Stromal cell of bone marrow (primary cell): ENCODE data around the gene CIROP.

Source experiments
- DNase-seq: peaks from one replicate; pipeline ENCODE4 v3.0.0-alpha.2; 2012; ENCODE audit warnings: low read depth

Gene CIROP

DNA sequence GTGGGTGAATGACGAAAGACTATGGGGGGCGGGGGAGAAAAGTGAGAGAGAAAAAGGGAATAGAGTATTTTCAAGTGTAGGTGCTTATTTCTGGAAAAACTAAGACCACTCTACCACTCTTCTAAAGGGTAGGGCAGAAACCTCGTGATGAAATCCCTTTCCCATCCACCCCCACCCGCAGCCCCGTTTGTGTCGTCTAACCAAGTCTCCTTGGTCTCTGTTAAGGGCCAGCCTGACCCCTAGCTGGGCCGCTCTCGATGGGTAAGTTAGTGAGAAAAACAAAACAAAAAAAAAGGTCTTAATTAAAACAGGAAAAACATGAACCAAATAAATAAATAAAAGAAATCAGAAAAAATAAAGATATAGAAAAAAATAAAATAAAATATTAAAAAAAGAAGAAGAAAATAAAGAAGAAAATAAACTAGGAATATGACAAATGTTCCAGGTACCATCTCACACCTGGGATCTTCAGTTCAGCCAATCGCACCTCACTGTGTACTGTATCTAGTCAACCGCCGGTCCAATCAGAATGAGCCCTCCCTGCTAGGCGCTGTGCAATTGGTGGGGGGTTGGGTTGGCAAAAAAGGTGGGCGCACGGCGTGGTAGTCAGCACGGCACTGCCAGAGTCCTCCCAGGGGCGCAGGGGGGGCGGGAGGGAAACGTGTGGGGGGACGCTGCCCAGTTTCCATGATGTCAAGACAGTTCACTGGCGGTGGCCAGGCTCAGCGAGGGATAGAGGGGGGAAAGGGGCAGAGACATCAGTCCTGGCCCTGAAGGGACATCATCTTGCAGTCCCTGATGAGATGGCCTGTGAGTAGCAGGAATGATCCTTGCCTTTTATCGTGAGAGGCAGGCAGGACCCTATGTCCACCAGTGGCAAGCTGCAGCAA lies 37.7 kb downstream of the CIROP start:
- no peak for DNase-seq

DNA sequence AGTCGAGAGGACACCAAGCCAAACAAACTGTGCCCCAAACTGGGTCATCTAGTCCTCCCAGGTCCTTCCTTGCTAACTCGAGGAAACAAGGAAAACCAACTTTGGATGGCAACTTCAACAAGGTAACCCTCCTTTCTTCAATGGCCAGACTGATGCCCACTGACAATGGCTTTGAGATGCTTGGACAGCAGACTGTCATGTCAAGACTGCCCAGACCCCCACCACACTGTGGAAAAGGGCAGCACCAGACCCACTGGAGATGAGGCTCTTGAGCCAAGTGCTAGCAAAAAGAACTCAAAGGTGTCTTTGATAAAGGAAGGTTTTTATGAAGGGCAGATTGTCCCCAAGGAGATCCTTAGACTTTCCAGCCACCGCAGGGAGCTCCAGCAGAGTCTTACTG lies 38.4 kb downstream of the CIROP start:
- DNase-seq = no peak

DNA sequence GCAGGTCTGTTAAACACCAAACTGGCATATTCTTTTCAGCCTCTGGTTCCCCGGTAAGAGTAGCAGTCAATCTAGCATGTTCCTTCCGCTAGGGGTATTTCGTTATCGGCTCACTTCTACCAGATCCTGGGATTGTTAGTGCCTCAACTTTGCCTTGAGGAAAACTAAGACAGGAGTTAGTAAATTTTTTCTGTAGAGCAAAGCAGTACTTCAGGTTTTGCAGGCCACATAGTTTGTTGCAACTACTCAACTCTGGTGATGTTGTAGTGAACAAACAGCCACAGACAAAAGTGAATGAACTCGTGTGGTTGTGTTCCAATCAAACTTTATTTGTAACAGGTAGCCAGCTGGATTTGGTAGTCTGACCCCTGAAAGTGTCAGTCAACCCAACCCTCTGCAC lies 41.2 kb downstream of the CIROP start:
- DNase-seq = no peak

DNA sequence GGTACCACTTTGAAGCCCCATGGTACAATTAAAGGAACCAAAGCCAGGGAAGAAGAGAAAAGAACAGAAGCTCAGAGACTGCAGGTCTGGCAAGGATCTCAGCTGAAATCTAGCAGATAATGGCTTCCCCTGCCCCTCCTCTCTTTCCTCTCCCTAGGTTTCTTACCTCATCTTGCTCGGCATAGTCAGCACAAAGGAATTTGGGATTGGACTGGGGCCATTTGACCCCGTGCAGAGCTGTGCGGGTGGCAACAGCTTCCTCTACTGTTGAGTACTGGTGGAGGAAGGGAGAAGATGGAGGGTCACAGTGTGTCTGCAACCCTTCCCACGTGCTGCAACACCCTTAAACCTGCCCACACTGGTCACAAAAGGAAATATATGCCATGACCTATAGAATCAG lies 42.8 kb downstream of the CIROP start:
- DNase-seq = peak; percentile 67

DNA sequence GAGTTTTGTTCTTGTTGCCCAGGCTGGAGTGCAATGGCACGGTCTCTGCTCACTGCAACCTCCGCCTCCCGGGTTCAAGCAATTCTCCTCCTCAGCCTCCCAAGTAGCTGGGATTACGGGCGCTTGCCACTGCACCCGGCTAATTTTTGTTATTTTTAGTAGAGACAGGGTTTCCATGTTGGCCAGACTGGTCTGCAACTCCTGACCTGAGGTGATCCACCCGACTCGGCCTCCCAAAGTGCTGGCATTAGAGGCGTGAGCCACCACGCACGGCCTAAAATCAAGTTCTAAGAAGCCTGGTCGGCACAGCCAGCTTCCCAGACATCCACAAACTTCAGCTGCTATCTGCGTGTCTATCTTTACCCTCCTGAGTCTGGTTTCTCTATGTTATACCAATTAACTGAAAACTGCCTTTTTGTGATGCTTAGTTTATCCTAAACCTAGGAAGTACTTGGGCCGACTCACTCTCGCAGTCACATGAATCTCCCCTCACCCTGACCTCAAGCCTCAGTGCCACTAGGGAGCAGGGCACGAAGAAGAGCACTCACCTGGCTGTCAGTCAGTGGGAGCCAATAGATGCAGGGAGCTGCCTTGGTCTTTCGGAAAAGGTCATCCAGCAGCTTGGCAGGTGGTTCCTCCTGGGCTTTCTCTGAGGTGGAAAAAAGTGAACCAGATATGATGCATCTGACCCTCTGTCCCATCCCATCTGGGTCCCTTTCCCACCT lies 44.1 kb downstream of the CIROP start:
- DNase-seq = no peak

DNA sequence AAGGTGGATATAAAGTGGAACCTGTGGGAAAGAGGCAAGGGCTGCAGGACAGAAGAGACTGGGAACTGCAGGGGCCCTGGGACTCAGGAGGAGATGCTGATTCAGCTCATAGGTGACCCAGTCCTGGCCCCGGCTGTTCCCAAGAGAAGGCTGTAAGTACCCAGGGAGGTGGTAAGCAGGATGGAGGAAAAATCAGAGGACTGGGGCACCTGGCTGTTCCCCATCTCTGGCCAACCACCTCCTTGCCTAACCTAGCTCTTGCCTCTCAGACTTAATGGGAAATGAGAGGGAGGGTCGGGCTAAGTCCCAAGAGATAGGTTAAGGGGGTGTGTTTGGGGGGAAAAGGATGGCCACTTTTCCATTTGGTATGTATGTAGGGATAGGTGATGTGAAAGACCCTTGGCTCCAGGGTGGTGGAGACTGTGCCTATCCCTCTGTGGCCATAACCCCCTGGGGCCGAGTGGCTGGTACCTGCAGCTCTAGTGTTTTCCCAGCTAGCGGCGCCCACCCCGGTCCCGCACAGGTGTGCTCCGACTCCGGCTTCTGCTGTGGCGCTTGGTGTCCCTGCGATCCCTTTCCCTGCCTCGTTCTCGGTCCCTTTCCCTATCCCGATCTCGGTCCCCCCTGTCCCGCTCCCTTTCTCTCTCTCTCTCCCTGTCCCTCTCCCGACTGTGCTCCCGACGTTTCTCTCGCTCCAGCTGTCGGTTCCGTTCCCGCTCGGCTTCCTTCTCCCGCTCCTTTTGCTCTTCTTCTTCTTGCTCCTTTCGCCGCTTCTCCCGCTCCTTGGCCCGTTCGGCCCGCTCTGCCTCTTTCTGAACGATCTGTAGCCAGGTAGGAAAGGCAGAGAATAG lies 45.9 kb downstream of the CIROP start:
- DNase-seq = no peak

DNA sequence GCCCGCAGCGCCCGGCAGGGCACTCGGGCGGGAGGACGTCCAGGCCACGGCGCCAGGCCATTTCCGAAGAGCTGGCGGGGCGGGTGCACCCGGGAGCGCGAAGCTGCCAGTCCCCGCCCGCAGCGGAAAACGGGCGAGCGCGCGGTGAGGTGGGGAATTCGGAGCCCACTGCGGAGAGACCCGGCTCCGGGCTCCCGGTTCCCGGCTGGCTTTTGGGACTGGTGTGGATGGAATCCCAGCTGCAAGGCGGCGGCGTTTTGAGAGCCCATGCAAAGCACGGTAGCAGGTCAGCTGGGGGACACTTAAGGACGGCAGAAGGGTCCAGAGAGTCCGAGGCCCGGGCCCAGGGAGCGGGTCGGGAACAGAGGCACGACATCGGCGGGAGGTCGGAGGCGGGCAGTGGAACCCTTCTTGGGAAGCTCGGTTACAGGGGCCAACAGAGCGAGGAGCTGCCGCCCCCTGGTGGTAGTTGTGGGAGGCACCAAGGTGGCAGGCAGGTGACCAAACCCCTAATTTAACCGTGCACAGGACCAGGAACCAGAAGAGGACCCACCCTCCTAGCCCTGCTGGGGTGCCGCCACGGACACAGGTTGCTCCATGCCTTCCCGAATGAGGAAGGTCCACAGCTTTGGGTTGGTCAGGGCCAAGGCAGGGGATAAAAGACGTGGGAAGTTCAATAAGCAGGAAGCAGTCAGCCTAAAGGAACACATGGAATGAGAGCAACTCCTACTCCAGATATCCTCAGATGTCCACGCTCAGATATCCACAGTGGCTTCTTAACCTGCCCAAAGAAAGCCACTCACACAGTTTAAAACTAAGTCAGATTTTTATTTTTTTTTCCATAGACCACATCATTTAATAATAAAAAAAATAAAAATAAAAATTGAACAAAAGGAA lies 46.8 kb downstream of the CIROP start:
- DNase-seq = peak; percentile 61

DNA sequence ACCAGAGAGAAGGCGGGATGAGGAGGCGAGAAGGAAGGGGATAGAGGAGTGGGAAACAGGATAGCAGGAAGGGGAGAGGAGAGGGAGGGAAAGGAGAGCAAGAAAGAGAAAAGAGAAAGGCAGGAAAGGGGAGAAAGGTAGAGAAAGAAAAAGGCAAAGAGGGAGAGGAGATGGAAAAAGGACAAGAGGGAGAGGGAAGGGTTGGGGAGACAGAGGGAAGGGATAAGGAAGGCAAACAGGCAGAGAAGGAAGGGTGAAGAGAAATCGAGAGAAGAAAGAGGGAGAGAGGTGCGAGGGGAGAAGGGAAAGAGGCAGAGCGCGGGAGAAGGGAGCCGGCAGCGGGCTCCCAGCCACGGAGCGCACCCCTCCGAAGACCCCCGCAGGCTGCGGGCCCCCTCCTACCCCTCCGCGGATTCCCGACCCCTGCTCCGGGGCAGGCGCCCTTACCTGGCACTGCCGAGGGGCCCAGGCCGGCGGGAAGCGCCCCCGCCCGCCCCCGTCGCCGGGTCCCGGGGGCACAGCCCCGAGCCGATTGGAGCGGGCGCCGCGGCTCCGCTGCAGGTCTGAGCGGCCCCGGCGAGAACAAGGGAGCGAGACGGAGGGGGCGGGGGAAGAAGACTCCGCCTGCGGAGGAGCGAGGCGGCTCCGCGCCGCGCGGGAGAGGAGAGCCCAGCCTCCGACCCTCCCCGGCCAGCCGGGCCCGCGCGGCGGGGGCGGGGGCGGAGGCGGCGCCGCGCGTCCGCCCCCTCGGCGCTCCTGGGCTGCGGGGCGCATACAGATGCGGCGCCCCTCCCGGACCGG lies 47.6 kb downstream of the CIROP start, which contains the start of gene CDH24:
CDH24 (minus strand) TSS at position 565 of the 801 bp plus-strand sequence. CDS start 1,787 bp downstream, outside the sequence.
- peak; percentile 39 for DNase-seq

DNA sequence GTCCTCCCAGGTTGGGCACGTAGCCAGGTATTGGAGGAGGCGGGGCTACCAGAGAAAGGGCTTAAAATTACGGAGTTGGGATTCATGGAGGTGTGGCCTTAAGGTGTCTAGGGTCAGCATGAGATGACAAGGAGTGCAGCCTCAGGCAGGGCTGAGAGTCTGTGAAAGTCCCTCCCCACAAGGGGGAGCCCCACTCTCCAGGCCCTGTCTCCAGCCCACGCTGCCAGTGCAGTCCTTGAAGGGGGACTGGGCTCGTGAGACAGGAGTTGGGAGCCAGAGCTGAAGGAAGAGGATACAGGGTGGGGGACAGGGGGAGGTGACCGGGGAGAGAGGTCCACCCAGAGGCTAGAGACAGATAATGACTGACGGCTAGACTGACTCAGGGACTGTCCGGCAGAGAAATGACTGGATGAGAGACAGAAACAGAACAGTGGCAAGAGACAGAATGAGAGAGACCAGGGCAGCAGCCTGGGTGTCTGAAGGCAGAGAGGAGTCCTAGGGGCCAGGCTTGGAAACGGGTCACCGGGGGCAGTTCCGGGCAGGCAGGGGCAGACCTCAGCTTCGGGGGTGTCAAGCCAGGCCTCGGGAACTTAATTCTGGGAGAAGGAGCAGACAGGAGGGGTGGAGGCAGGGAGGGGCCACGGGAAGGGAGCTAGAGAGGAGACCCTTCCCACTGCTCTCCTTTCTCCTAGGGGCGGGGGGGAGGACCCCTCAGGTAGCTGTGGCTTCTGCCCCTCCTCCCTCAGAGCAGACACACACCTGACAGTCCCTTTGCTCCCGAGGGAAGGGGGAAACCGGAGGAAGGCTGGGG lies 48.4 kb downstream of the CIROP start:
- no peak for DNase-seq

DNA sequence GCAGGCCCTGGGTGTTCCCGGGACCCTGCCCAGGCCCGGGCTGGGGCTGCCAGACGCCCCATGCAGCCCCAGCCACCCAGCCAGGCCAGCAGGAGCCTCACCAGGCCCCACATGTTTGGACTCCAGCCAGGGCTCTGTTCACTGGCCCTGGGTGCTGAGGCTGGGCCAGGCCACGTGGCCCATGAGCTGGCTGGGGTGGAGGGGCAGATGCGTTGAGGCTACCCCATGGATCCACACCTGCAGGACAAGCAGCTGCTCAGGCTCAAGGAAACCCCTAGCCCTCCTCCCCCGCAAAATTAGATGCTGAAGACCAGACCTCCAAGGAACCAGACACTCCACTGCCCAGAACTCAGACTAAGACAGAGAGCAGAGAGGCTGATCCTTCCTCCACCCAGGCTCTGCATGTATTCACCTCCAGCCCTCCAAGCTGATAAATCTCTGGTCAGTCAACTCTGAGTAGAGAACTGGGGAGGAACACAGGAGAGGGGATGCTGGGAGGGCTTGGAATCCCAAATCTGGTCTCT lies 49.1 kb downstream of the CIROP start:
- no peak for DNase-seq

DNA sequence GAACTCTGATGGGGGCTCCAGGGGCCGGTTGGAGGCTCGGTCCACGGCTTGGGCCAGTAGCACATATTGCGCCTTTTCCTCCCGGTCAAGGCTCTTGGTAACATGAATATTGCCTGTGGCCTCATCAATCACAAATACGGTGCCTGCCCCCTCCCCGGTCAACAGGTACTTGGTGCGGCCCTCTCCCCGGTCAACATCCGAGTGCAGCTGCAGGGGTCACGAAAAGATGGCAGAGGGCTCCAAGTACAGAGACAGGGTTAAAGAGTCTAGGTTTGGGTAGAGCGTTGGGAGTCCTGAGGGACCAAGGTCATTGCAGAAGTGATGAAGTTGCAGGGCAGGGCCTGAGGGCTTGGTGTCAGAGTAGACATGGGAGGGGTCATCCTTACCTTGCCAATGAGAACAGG lies 49.6 kb downstream of the CIROP start:
- no peak for DNase-seq

DNA sequence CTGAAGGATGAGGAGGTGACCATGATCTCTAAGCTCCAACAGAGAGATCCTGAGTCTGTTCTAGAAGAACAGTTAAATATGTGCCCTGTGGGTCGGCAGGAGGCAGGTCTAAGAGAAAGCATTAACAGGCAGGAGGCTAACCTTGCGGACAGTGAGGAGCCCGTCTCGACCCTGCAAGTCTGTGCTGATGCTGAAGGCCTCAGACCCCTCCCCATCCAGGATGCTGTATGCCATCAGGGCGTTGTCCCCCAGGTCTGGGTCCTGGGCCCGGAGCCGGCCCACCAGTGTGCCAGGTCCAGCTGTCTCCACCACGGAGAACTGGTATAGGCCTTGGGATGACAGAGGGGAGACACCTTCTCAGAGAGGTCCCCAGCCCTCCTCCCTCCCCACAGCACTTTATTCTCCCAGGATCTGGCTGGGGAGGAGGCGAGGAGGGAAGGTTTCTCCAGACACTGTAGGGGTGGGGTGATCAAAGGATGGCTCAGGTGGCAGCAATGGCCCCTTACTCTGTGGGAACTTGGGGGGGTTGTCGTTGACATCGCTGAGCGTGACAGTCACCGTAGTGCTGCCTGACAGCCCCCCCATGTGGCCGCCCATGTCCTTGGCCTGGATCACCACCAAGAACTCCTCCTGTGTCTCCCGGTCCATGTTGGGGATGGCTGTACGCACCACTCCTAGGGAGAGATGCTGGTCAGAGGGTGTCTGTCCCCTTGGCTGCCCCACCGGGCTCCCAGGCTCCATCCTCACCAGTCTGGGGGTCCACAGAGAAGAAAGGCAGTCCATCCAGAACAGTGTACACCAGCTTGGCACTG lies 50.6 kb downstream of the CIROP start:
- no peak for DNase-seq

DNA sequence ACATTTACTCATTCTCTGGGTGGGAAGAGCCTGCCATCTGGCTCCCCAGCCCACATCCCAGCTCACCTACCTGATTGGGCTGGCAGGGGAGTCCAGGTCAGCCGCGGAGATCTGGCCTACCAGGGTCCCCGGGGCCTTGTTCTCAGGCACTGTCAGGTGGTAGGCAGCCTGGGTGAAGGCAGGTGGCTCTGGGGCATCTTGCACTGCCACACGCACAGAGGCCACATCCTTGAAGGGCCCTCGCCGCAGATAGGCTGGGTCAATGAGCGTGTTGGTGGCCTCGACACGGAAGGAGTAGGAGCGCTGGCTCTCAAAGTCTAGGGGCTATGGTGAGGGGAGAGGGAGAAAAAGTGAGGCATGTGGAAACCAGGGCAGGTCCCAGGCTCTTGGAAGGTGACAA lies 51.4 kb downstream of the CIROP start:
- no peak for DNase-seq

DNA sequence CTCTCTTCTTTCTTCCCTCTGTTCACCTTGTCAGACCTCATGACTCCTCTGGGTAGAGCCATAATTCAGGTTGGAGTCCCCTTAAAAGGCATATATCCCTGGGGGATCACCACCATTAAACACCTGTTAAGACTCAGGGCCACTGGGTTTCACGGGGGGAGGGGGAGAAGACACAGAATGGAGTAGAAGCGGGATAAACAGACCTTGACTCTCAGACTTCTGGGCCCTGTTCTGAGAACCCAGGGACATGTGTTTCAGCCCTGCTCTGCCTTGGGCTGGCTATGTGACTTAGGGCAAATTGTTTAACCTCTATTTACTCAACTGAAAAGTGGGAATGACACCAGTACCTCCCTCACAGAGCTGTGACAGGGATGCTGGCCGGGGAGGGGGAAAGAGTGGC lies 52.1 kb downstream of the CIROP start:
- DNase-seq = no peak

DNA sequence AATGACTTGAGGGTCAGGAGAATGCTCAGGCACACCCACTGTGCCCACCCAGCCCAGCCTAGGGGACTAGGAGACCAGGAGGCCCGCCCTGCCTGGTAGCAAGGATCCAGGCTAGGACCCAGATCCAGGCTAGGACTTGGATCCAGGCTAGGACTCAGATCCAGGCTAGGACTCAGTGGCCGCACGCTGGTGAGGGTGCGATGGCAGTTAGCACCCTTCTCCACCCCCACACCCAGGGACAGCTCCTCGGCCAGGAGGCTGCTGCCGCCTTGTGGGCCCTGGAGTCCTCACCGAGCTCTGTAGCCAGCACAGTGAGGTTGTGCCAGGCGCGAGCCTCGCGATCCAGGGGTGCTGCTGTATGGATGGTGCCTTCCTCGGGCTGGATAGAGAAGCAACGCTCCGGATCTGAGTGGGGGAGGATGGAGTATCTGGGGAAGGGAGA lies 52.6 kb downstream of the CIROP start:
- DNase-seq = no peak

DNA sequence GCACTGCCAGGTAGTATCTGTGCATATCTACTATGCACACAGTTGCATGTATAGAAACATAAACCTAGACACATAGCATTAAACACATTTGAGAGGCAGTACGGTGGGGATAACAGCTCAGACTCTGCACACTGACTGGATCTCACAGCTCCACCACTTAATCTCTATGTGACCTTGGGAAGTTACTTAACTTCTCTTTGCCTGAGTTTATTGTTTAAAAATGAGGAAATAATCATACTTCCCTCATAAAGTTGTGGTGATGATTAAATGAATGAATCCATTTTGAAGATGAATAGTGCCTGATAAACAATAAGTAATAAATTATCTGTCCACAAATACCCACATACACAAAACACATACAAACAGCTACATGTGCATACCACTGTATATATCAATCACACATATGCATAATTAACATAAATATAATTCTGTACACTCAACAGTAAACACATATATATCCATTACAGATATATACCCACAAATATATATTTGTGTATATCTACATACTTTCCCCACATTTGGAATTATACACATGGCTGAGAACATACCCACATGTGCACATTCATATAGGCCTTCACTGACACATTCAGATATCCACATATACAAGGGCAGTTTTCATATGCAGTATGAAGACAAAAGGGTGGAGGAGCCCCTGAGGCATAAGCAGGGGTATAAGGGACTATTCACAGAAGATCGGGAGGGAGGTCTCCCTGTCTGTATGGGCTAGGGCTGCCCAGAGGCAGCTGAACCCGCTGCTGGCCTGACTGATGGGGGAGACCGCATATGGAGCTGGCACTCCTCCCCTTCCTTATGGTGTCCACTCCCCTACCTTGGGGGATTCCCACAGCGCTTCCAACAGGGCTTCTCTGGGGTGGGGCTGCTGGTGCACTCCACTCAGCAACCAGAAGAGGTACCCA lies 53.4 kb downstream of the CIROP start:
- no peak for DNase-seq
